Measurements from ENCODE around the gene CDC14A. TPM values are rescaled to one million over a fixed set of nuclear protein-coding genes. Genes with fewer than 3 reads are reported as not detected.

The CDC14A gene
- total RNA-seq, 1 donor from 2014 or later = 6.3 TPM

- Histone ChIP-seq H3K9me3 (ENCODE audit: insufficient read depth, low read depth, low read length) (no peaks in the 10 kb centered on the region), H3K9ac (ENCODE audit: low read length) (no peak overlapping the region), H3K36me3 (ENCODE audit: insufficient read depth, low read length) (no peaks in the 10 kb centered on the region), H3K4me3 (ENCODE audit: insufficient read depth, low read depth, low read length) (no peak overlapping the region), H3K27ac (ENCODE audit: low read depth, low read length) (no peak overlapping the region), H3K4me1 (ENCODE audit: insufficient read depth, low read length) (peaks cover 9% of the 10 kb centered on the region), H3K4me2 (ENCODE audit: low read length) (no peak overlapping the region), H4K20me1 (ENCODE audit: insufficient read depth, low read length) (no peaks in the 10 kb centered on the region), H2AFZ (ENCODE audit: low read depth, low read length) (no peak overlapping the region), H3K27me3 (ENCODE audit: insufficient read depth, low read length) (peaks cover 33% of the 10 kb centered on the region), H3K79me2 (ENCODE audit: insufficient read depth, low read length) (no peaks in the 10 kb centered on the region)
- TF ChIP-seq CTCF (IDR thresholded peaks at IDR 0.05; ENCODE audit: insufficient read depth, low read depth, low read length) = no peak
- TF ChIP-seq EZH2 (IDR thresholded peaks at IDR 0.05; ENCODE audit: insufficient read depth, low read length) = no peak
- no peaks in the 10 kb centered on the region for H3K4me1 Mint-ChIP-seq (ENCODE audit: low read depth, unreplicated experiment)
- DNase-seq (ENCODE audit: low read depth) = no peak
- H3K9me3 Mint-ChIP-seq (ENCODE audit: unreplicated experiment) = peaks cover 1% of the 10 kb centered on the region
- peaks cover 2% of the 10 kb centered on the region for H3K36me3 Mint-ChIP-seq (ENCODE audit: low read depth, unreplicated experiment)
- no peak for FAIRE-seq
- H3K4me3 Mint-ChIP-seq (ENCODE audit: unreplicated experiment) = no peak overlapping the region
- H3K27me3 Mint-ChIP-seq (ENCODE audit: low read depth, unreplicated experiment) = peaks cover 55% of the 10 kb centered on the region
- no peak overlapping the region for H3K27ac Mint-ChIP-seq (ENCODE audit: unreplicated experiment)
Observed at GRCh38 chr1:100536031-100536430, 183.7 kb downstream of the CDC14A start.

GRCh38 chr1:100538913-100539835, 186.9 kb downstream of the CDC14A start:
- no peak overlapping the region for H3K9ac ChIP-seq (ENCODE audit: low read length)
- H3K27me3 ChIP-seq (ENCODE audit: insufficient read depth, low read length) = peaks cover 36% of the 10 kb centered on the region
- H3K9me3 Mint-ChIP-seq (ENCODE audit: unreplicated experiment) = peaks cover 1% of the 10 kb centered on the region
- peak overlapping the region; percentile 57 for H3K4me3 ChIP-seq (ENCODE audit: insufficient read depth, low read depth, low read length)
- FAIRE-seq (no peak), DNase-seq (ENCODE audit: low read depth) (no peak)
- no peaks in the 10 kb centered on the region for H4K20me1 ChIP-seq (ENCODE audit: insufficient read depth, low read length)
- H3K36me3 Mint-ChIP-seq (ENCODE audit: low read depth, unreplicated experiment) = peaks cover 1% of the 10 kb centered on the region
- H3K4me3 Mint-ChIP-seq (ENCODE audit: unreplicated experiment) = peak overlapping the region; percentile 55
- peak overlapping the region; percentile 82 for H2AFZ ChIP-seq (ENCODE audit: low read depth, low read length)
- H3K27ac ChIP-seq (ENCODE audit: low read depth, low read length) = no peak overlapping the region
- no peaks in the 10 kb centered on the region for H3K9me3 ChIP-seq (ENCODE audit: insufficient read depth, low read depth, low read length)
- peaks cover 9% of the 10 kb centered on the region for H3K4me1 ChIP-seq (ENCODE audit: insufficient read depth, low read length)
- no peaks in the 10 kb centered on the region for H3K79me2 ChIP-seq (ENCODE audit: insufficient read depth, low read length)
- H3K4me2 ChIP-seq (ENCODE audit: low read length) = peak overlapping the region; percentile 85
- no peak overlapping the region for H3K27ac Mint-ChIP-seq (ENCODE audit: unreplicated experiment)
- H3K36me3 ChIP-seq (ENCODE audit: insufficient read depth, low read length) = no peaks in the 10 kb centered on the region
- TF ChIP-seq EZH2 (IDR thresholded peaks at IDR 0.05; ENCODE audit: insufficient read depth, low read length) = peak; percentile 63
- no peak for TF ChIP-seq CTCF (IDR thresholded peaks at IDR 0.05; ENCODE audit: insufficient read depth, low read depth, low read length)
- no peaks in the 10 kb centered on the region for H3K4me1 Mint-ChIP-seq (ENCODE audit: low read depth, unreplicated experiment)
- peaks cover 54% of the 10 kb centered on the region for H3K27me3 Mint-ChIP-seq (ENCODE audit: low read depth, unreplicated experiment)

Measured in astrocyte (in vitro differentiated cells and primary cell).